CD4-positive, alpha-beta T cell treated with Interleukin-1 beta for 1 hour (primary cell): ENCODE data around the gene COBL.

ENCODE experiments used
- DNase-seq, 2 donors: peaks; one replicate each; pipeline ENCODE4 v3.0.0-alpha.2; 2020 to 2022

The COBL gene

DNA sequence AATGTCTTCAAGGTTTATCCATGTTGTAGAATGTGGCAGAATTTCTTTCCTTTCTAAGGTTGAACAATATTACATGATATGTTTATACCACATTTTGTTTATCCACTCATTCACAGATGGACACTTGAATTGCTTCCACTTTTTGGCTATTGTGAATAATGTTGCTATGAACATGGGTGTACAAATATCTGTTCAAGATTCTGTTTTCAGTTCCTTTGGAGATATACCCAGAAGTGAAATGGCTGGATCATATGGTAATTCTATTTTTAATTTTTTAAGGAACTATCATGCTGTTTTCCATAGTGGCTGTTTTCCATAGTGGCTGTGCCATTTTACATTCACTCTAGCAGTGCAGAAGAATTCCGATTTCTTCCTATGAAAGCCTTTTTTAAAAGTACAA, 339.2 kb downstream of the COBL start:
- DNase-seq: no peak

DNA sequence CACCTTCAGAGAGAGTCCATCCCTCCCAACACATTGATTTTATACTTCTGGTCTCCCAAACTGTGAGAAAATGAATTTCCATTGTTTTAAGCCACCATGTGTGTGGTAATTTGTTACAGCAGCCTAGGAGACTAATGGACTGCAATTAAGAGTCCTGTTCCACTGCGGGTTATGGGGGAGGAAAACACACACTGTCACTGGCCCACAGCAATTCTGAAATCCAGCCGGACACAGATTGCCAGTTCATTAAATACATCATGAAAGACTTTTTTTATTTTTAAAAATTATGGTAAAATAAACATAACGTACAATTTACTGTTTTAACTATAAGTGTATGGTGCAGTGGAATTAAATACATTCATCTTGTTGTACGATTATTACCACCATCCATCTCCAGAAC, 340.5 kb downstream of the COBL start:
- DNase-seq: no peak

- no peak for DNase-seq
Observed at GRCh38 chr7:50974240-50974639, 342.4 kb downstream of the COBL start.

DNA sequence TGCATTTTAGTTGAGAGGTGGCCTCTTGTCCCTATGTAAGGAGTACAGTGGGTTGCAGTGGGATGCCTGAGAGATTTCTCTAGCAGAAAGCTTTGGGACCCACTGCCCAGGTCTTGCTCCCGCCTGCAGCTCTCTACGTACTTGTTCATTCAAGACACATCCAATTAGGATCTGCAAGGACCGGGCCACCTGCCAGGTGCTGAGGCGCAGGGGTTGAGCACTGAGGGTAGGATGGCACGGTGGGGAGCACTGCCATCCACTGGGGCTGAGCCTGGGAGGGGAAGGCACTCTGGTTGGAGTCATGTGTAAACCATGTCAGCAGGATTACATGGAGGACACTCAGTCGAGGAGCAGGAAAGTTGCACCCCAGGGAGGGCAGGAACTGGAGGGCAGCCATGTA, 342.8 kb downstream of the COBL start:
- DNase-seq: no peak

- DNase-seq: no peak
Observed at GRCh38 chr7:50970092-50970491, 346.5 kb downstream of the COBL start.
